Stimulated activated CD4-positive, alpha-beta T cell treated with anti-CD3 and anti-CD28 coated beads, Interleukin-2, amount 100 ng/mL, for 48 hours (primary cell): ENCODE data around the gene TTLL10.

ENCODE experiments used
- DNase-seq, 2 donors: peaks; one replicate each; pipeline ENCODE4 v3.0.0-alpha.2; 2020

The TTLL10 gene

DNA sequence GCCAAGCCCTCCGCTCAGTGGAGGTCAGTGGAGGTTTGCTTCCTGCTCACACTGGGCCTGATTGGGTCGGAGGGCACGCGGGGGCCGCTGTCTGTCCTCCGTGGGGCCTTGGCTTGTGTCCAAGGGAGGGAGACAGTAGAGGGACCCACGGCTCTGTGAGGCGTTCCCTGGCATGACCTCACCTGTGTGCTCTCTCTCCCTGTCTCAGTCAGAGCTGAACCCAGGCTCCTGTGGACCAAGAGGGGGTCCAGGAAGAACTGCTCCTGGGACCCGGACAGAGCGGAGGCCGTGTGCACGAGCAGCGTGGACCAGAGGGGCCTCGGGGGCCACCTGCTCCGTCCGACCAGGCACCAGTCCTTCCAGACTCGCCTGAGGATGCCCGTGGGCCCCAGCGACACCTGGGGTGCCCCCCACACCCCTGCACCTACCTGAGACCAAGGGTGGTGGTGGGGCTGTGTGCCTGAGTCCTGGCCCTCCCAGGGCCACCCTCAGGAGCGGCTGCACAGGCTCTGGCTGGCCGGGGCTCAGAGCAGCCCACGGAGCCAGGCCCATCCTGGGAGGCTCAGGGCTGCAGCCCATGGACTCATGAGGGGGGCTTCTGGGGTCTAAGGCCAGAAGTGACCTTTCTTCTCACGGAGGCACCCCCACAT is 13.3 kb upstream of the TTLL10 start:
- no peak for DNase-seq

DNA sequence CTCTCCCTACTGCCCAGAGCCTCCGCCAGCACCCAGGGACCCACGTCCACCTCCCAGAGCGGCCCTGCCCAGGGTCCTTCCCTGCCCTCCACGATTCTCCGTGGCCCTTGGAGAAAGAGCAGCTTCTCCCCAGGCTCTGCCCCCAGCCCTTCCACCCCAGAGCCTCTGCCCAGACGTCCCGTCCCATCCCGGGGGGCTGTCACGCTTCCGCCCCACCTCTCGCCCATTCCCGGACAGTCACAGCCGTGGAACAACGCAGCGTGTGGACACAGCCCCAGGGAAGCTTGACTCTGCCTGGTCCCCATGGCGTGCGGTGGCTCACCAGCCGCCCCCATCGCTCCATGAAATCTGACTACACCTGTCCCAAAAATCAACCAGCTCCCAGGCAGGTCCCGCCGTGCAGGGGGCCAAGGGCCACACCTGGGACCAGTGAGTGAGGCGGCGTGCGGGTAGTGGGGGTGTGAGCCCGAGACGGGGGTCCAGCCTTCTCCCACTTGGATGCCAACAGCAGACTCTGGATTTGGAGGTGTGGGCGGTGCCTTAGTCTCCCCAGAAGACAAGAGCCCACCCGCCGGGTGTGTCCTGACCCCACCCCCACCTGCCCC is 12.5 kb upstream of the TTLL10 start:
- DNase-seq: no peak

DNA sequence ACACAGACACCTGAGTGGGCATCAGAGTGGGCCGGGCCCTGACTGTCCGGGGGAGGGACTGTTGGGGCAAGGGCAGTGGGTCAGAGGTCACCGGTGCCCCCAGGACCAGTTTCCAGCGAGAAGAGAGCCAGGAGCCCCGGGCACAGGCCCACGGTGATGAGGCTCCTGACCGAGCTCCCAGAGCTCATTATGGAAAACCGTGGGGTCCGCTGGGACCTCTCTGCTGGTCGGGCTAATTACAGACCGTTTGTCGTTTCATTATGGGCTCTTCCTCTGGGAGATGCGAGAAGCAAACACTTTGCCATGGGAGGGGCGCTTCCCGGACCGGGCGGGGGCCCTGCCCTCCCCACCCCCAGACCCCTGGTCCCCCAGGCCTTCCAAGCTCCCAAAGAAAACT is 12.0 kb upstream of the TTLL10 start:
- no peak for DNase-seq

DNA sequence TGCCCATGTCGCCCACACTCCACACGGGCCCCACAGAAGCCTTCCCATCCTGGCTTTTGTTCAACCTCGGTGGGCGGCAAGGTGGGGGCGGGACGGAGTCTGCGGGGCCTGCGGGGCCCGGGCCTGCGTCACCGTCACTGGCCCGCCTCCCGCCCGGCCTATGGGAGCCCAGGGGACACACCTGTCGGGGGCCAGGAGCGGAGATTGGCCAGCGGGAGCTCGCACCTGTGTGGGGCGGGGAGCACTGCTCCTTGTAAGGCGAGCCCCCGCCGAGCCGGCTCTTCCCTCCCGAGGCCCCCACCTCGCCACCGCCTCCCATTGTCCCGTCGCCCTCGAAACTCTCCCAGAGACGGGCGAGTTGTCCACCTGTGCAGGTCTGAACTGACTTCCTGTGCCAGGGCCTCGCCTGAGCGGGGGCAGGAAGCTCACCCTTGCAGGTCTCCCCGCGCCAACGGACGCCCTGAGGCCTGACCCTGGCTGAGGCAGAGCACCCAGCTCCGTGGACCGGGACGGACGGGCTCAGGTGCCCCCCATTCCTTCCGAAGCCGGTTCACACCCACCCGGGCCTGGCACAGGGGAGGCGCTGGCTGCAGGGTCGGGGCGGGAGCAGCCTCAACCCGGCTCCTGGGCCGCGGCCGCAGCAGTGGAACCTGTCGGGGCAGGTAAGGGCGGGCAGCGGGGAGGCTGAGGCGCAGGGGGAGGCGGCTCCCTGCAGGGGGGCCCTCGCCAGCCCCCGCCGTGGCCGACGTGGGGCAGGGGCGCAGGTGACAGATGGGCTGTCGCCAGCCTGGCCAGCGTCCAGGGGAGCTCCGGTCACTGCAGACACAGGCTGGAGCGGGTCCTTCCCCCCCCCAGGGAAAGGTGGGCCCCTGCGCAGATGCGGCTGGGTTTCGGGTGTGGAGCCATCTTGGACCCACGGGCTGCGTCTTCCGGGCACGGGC is 10.8 kb upstream of the TTLL10 start:
- no peak for DNase-seq

DNA sequence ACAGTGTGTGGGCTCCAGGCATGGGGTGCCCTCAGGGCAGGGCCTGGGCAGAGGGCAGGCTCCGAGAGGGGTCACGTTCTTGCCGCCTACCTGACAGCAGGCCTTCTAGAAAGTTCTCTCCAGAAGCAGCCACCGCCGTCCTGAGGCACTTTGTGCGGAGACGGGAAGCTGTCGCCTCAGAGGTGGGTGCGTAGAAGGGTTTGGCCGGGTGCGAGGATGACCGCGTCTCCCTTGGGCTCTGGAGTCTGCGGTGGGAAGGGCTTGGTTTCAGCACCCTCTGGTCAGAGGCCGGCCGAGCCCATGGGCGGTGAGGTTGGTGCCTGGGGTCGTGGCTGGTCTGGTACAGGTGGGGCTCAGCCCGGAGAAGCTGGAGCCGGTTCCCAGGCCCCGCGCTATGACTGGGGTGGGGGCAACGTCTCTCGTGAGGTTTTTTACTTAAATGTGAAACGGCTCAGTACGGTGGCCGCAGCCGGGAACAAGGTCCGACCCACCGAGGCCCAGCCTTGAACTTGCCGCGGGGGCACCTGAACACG is 10.1 kb upstream of the TTLL10 start:
- no peak for DNase-seq

DNA sequence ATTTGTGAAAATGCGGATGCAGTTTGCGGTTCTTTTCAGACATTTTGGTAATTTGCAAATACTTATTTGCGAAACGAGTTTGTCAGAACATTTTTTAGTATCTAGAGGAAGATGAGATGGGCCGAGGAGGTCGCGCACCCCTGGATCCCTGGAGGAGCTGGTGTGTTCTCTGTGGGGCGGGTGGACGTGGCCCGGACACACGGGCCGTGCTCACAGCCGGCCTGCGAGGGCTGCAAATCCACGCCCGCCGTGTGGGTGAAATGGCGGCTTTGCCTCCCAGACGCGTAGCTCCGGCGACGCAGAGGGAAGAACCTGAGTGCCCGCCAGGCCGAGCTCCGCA is 9.3 kb upstream of the TTLL10 start:
- no peak for DNase-seq

DNA sequence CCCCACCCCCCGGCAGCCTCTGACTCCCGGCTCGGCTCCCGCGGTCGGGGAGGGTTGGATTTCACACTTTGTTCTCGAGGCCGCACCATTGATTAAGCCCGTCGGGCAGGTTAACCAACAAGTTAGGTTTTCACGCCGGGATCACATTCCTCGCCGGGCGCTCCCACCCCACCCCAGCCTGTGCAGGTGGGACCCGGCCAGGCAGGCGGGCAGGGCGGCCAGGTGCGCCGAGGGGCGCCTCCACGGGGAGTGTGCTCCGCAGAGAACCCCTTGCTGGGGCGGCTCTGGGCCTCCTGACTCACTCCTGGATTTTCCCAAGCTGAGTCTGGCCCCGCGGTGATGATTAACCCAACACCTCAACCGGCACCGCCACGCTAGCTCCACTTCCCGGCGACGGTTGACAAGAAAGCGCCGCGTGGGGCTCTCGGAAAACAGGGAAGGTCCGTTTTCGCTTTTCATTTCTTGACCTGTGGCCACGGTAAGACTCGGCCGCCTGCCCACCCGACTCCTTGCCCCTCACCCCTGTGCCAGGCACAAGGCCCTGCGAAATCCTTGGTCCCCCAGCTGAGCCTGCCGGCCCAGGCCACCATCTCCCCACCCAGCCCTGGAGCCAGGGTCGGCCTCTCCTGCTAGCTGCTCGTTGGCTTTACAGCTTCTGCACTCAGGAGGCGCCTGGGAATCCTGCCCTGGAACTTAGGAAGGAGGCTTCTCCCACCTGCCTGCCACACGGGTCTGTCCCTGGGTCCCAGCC is 8.8 kb upstream of the TTLL10 start:
- no peak for DNase-seq

DNA sequence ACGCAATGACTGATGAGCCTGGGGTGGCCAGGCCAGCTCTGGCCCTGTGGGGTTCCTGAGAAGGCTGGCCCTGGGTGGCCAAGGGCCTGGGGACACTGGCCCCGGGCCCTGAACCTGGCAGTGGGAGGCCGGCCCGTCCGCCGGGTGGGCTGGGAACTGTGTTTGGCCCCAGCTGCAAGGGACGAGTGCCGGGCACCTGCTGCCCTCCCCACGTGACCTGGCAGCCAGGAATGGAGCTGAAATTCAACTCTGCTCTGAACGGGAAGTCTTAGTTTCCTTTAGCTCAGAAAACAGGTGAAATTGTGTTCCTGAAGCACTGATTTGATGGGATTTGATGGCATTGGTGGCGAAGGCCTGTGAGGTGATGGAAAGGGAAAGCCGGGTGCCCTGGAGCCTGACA is 8.2 kb upstream of the TTLL10 start:
- no peak for DNase-seq

DNA sequence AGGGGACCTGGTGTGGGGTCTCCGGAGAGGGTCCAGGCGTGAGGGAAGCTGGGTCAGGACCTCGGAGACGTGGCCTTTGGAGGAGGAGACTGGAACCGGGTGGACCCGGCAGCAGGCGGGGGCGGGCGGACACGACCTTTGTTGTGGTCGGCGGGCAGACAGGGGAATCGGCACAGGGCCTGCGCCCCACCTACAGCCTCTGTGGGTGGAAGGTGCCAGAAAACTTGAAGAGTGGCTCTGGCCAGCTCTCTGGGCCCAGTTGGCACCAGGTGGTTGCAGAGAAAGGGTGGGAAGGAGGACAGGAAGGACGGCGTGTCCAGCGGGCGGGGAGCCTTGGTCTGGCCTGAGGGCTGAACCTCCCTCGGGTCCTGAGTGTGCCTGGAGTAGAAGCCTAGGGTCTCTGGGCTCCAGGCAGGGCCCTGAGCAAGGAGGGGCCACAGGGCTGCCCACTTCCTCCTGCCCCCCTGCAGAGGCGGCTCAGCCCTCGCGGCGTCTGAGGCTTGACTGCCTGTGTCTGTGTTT is 7.7 kb upstream of the TTLL10 start:
- no peak for DNase-seq

DNA sequence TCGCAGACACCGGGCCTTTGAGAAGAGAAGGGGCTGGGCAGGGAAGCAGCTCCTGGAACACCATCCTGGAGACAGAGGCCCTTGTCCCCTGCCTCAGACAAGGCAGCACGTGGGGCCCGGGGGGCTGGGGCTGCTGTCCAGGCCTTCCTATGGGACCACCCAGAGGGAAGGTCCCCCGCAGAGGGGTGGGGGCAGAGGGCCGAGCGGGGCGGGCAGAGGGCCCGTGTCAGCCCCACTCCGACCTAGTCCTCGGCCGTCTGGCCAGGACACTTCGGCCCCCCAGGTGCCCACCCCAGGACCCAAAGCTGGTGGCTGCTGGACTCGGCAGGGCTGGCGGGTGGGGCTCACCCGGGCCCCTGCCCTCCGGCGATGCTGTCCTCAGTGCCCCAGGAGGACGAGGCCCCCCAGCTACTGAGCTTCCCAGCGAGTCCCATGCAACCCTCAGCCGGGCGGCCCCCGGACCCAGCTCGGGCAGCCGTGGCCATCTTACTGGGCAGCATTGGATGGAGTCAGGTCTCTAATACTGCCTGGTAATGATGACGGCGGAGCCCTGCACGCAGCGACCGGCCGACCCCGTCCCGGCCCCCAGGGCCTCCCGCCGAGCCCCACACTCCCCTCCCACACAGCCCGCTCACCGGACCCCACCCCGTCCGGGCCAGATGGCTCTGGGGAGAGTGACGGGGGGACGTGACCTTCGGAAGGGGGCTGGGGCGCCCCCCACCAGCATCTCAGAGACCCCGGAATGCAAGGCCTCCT is 6.9 kb upstream of the TTLL10 start:
- DNase-seq: no peak

DNA sequence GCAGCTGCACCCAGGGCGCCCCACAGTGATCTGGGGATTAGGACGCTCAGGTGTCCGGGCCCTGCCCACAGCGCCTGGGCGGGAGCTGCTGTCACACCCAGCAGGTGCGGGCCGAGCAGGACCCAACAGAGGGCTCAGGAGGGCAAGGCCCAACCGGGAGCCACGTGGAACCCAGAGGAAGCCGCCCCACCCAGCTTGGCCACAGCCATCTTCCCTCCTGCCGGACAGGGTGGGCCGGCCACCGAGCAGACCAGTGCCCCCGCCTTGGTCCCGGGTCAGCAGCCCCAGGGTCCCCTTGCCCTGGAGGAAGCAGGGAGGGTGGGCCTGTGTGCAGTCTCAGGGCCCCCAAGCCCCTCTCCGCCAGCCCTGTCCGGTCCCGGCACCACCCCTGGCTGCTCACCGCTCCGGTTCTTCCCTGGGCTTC is 6.3 kb upstream of the TTLL10 start:
- DNase-seq: no peak

DNA sequence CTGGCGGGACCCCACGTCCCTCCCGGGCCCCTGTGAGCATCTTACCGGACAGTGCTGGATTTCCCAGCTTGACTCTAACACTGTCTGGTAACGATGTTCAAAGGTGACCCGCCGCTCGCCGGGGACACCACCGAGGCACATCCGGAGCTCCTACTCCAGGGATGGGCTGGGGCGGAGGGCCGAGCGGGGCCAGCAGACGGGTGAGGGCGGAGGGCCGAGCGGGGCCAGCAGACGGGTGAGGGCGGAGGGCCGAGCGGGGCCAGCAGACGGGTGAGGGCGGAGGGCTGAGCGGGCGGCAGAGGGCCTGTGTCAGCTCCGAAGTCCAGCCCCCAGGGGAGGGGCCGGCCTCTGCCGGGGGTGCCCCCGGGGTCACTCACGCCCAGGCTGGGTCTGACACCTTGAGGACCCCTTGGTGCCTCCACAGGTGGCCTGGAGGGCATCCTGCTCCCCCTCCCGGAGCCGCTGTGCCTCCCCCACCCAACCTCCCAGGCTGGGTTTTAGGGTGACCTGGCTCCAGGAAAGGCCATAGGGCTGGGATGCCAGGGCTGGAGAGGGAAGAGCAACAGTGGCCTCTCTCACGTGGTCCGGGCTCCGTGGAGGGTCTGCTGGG is 5.7 kb upstream of the TTLL10 start:
- no peak for DNase-seq

DNA sequence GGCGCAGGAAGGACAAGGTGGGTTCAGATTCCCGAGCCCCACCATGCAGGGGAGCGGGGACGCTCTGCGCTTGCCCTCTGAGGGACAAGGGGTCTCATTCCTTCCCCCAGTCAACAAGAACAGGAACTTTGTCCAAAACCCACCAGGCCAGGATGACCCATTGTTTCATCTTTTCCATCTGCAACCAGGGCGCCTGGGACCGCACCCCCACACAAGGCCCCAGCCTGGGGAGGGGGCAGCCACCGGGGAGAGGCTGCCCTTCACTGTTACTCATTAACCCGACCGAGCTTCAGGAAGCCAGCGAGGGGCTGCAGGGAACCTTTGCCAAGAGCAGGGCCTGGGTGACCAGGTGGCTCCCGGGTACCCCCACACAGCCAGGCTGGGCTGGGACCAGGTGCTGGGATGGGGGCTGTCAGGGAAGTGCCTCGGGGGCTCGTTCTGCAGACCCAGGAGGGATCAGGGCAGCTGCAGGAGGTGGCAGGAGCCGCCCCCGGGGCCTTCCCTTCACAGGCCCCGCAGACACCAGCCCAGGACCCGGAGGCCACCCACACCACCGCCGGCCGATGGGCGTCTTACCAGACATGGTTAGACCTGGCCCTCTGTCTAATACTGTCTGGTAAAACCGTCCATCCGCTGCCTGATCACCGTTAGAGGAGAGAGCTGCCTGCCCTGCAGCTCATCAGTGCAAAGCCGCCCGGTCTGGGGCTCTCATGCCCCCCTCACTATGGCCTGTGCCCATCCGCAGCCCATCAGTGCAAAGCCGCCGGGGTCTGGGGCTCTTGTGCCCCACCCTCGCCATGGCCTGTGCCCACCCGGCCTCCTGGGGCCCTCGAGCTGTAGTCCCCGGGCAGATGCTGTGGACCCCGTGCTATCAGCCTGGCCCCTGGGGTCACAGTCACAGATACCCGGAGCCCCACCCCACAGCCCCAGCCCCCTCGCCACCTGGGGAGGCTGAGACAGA is 4.9 kb upstream of the TTLL10 start:
- no peak for DNase-seq

DNA sequence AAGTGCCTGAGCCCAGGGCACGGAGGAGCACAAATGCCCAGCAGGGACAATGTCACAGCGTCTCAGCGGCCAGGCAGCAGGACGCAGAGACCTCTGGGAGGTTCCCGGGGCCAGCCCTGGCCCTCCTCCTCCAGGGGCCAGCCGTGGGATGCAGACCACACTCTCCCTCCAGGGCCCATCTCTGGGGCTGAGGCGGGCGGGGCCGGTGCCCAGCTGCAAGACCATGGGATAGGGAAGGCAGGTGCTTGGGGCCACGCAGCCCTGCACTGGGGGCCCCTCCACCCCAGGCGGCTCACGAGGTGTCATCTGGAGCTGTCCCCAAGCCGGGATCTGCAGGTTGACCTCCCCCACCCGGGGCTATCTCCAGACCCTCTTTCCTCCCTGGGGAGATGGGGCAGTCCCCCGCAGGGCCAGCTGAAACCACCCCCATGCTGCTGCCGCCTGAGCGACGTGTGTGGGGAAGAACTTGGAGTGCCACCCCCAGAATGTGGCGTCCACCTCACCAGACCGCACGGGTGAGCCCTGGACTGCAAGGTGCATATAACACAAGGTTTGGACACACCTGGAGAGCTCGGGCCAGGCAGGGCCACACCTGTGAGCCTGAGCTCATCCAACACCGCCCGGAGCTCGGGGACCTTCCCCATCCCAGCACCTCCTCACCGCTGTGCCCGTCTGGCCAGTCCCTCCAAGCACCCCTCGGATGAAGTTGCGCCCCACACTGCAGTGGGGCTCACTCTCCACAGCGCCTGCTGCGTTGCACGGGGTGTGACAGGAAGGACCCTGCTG is 4.1 kb upstream of the TTLL10 start:
- no peak for DNase-seq

DNA sequence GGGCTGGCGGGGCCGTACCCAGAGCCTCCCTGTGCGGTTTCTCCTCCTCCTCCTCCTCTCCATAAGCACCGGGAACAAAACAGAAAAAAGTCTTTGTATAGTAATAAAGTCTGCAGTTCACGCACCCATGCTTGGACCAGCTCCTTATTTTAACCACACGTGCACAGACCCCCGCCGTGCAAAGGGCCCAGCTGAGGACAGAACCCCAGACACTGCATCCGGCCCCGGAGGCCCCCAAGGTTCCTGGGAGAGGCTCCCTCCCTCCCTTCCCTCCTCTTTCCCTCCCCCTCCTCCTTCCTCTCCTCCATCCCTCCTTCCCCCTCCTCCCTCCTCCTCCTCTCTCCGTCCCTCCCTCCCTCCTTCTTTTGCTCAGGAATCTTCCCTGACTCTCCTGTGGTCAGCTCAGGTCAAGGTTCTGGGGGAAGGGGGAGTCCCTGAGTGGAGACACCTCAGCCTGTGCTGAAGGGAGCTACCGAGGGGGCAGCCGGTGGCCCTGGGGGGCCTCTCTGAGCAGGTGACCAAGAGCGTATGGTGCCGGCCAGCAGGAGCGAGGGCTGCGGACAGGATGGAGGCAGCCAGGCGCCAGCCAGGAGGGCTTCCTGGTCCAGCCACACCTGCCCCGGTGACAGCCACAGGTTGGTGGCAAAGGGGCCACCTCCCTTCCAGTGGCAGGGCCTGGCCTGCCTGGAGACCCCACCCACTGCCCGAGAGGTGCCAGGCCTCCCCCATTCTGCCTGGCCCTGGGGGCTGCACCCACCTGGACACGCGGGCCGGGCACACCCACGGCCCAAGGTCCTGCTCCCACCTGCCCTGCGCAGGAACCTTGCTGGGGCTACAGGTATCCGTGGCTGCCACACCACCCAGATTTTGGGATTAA is 3.2 kb upstream of the TTLL10 start:
- no peak for DNase-seq

DNA sequence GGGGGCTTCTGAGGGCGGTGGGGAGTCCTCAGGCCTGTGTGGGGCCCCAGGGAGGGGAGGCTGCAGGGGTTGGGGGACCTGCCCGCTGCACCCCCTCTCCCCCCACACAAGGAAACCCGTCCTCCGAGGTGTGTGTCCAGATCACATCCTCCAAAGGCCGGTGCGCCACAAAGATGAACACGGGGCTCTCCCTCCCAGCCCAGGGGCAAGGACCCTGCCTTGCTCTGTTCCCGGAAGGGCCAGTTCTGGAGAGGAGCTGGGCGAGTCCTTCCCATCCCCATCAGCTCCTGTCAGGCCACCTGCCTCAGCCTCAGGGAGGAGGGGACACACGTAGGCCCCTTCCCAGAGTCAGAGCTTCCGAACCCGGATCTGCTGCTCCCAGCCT is 2.5 kb upstream of the TTLL10 start:
- DNase-seq: no peak

DNA sequence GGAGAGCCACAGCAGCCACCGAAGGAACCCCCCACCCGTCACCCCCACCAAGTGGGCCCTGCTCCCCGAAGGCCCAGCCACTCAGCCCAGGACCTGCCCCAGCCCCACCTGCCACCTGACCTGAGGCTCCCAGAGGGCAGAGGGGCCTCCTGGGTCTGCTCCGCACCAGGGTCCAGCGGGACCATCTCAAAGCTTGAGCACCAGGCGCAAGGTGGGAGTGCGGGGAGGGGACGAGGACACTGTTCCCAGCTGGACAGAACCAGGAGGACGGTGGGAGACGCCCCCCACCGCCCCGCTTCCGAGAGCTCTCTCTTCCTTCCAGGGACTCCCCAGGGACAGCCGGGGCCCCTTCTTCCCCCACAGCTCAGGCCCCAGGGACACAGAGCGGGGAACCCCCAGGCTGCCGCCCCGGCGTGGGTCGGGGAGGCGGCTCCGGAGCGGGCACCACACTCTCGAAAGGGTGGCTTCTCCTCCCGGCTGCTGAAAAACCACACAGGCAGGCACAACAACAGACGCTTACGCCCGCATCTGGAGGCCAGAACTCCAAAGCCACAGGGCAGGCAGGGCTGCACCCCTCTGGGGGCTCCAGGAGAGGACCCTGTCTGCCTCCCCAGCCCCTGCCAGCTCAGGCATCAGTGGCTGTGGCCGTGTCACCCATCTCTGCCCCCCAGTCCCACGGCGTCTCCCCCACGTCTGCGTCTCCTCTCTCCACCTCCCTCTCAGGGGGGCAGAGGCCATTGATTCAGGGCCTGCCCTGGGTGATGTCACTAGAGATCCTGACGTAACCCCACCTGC is 1.9 kb upstream of the TTLL10 start:
- DNase-seq: no peak
